Measurements from ENCODE around the gene TNS1.

- TF ChIP-seq CTCF (IDR thresholded peaks at IDR 0.05) = no peak
- no peak for TF ChIP-seq TCF7L2 (IDR thresholded peaks at IDR 0.05; ENCODE audit: low read depth, low read length)
- no peak for TF ChIP-seq SIN3A (IDR thresholded peaks at IDR 0.05; ENCODE audit: borderline replicate concordance, insufficient read depth, low read depth, low read length)
- no peak for TF ChIP-seq POLR2AphosphoS5 (IDR thresholded peaks at IDR 0.05; ENCODE audit: low read depth, low read length)
Observed at GRCh38 chr2:218005028-218005427, 2.2 kb upstream of the TNS1 start.

Data from Panc1 (cell line).